Measurements from ENCODE around the gene ST7.
"Not testable (repeated sequence)": the region's sequence is repeated elsewhere in the genome, so short reads cannot be mapped to it uniquely, and the experiment has no call there.

Gene ST7

DNA sequence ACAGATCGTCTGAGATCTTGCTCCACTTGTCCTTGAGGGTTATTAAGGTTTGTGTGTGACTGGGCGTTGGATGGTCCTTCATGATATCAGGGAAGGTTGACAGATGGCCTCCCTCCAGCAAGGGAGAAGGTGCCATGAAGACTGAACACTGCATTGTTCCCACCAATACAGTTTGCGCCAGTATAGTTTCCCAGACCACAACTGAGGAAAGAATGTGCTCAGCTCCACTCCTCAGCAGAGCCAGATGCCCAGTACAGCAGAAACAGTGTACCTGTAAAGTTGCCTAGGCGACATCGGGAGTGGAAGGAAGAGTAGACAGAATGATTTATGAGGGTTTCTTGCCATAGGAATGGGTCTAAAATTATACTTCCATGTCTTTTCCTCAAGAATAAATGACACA is 137.5 kb downstream of the ST7 start:
- no peak for DNase-seq (ENCODE audit: low read depth in 1 of 2, low spot score in 1 of 2)

DNA sequence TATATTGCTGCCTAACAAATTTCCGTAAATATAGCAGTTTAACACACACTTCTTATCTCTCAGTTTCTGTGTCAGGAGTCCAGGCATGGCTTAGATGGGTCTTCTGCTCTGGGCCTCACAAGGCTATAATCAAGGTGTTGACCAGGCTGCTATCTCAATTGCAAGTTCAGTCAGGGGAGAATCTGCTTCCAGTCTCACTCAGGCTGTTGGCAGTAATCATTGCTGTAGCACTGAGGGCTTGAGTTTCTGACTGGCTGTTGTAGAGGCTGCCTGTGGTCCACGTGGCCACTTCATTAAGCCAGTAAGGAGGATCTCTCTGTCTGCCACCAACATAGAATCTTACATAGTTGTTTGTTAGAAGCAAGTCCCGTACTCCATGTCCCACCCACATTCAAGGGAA is 138.4 kb downstream of the ST7 start:
- DNase-seq (ENCODE audit: low read depth in 1 of 2, low spot score in 1 of 2): no peak

DNA sequence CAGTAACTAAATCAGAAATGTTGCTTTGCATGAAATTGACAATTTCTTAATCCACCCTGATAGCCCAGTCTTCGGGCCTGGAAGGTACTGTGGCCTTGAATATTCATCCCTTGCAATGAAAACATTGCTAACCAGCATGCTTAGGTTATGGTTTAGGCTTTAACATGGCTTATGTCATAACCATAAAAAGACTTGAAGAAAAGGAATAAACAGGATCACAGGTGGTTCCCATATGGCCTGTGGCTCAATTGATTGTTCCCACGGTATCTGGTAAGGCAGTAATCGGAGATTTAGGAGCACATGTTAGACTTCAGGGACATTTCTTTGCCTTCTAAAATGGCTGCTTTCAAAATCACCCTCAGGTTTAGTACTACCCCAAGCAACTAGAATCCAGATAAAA is 139.5 kb downstream of the ST7 start:
- DNase-seq (ENCODE audit: low read depth in 1 of 2, low spot score in 1 of 2): no peak

DNA sequence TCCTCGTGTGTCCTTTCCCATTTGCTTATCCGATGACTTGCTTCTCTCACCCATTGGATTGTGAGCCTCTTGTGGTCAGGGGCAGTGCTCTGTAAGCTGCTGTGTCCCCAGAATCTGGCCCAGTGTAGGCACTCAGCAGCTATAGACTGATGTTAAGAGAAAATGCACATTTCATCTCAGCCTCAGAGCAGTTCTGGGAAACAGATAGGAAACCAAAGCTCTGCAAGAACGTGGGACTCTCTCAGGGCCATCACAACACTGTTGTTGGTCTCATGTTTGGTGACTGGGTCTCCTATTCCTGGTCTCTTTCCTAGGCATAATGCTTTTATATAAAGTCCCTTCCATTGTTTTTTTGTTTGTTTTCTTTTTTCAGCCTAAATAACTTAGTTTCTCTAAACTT is 141.2 kb downstream of the ST7 start:
- no peak for DNase-seq (ENCODE audit: low read depth in 1 of 2, low spot score in 1 of 2)

DNA sequence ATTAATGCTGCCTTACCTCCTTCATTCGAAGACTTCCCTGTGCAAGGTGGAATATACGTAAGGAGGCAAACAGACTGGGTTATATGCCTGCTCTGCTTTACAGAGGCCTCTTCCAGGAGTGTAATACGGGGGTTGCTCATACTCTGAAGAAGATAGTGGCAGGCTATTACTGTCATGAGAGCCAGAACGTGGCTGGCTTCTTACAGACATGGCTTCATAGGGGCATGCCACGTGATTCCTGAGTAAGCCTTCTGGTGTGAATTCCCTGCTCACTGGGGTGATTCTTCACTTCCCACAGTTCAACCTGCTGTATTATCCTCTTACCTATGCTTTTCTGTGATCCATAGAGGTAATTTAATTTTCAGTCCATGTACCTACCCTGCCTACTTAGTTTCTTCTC is 141.8 kb downstream of the ST7 start:
- DNase-seq (ENCODE audit: low read depth in 1 of 2, low spot score in 1 of 2): no peak

DNA sequence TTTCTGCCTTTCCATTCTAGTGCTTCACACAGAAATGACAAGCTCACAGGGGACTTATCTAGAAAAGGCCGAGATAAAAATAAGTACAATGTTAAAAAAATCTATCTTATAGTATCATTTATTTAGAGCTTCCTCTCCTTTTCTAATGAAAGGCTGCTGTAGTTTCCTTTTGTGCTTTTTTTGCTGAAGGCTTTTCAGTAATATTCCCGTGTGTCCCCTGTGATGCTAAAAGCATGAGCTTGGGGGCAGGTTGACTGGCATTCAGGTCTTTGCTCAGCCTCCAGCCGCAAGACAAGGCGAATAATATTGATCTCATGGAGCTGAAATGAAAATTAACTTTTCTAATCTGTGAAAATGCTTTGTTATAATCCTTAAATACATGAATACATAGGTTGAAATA is 143.0 kb downstream of the ST7 start:
- DNase-seq (ENCODE audit: low read depth in 1 of 2, low spot score in 1 of 2): no peak

DNA sequence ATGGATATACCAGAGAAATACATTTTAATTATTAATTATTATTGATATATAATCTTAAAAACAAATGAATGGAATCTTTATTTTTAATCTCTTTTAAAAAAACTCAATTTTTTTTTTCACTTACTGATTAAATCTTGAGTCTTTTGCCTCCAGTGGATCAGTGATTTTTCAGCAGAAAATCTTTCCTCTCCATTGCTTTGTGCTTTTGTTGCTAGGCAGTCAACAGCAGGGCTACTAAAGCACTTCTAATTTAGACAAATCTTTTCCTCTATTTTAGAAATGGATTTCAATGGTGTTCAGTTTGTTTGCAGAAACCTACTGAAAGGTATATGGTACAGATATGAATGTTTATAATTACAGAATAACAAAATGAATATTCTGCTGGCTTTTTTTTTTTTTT is 143.6 kb downstream of the ST7 start:
- no peak for DNase-seq (ENCODE audit: low read depth in 1 of 2, low spot score in 1 of 2)

DNA sequence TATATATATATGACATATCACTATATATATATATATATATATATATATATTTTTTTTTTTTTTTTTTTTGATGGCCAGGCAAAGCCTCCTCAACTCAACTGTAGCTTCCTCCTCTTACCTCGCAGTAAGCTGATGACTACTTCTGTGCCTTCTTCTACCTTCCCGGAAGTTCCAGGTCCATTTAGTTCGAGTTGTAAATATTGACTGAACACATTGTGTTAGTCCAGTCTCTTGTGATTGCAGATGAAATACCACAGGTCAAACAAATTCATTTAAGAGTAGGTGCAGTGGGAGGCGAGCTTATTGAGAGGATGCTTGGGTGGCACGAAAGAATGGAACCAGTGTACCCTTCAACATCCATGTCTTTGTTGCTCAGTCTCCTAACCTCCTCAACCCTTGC is 144.6 kb downstream of the ST7 start:
- no peak for DNase-seq (ENCODE audit: low read depth in 1 of 2, low spot score in 1 of 2)

DNA sequence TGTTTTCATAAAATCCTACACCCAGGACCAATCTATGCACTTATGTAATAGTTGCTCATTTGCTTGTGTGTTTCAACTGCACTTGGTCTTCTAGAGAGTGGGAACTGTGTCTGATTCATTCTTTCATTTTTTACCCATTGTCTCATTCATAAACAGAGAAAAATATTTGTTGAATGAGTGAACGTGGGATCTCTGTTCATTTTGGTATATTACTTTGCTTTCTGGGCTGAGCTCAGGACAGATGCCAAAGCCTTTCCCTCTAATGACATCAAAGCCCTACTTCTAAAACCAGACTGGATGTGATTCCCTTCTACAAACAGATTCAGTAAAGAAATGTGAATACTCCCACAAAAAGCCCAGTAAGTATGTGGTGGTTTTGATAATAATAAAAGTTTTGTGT is 145.2 kb downstream of the ST7 start:
- no peak for DNase-seq (ENCODE audit: low read depth in 1 of 2, low spot score in 1 of 2)

DNA sequence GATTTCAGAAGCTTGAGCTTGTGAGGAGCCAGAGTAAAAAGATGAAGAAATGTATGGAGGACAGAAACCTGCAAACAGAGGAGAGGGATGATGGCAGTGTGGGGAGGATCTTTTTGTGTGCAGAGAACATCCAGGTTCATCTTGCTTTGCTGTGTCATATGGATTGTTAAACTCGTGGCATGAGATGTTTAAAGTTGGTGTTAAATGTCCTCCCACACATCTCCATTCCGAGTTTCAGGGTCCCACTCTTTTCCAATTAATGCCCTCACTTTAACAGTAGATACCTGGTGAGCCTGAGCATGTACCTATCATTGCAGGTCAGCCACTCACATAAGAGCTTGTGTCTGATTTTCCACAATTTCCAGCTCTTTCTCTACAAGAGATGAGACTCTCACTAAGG is 147.7 kb downstream of the ST7 start:
- DNase-seq (ENCODE audit: low read depth in 1 of 2, low spot score in 1 of 2): no peak

DNA sequence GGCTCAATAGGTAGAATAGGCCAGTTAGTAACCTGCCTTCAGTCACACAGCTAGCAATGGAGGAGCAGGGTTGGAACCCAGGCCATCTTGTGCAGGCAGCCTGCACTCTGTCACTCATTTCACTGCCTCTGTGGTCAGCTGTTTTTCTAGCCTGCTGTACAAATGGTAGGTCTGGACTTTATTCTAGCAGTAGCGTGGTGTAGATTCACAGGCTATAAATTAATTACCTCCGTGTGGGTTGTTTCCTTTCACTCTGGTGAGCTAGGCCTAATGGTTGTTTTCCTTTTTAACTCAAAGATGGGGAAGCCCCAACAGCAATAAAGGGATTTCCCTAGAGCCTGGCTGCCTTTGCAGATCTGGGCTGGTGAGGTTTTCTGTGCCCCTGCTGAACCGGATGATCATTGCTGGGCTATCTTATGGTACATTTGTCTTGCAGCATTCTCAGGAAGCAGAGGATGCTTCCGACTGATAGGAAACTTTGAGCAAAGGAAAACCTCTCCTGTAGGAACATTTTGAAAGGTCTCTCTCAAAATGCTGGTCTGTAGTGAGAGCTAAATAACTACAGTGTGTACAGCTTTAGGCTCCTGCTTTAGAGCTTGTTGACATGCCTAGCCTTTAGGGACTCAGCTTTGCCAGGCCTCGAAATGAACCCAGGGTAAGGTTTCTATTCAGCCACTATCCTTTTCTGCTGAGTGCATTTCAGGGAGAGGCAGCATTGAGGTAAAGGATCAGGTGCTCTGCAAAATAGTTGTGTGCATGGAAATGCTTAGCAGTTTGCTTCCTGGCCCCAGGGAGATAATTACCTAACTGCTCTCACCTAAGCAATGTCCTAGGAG is 157.4 kb downstream of the ST7 start:
- DNase-seq (ENCODE audit: low read depth in 1 of 2, low spot score in 1 of 2): peak; percentile 10 to 12

DNA sequence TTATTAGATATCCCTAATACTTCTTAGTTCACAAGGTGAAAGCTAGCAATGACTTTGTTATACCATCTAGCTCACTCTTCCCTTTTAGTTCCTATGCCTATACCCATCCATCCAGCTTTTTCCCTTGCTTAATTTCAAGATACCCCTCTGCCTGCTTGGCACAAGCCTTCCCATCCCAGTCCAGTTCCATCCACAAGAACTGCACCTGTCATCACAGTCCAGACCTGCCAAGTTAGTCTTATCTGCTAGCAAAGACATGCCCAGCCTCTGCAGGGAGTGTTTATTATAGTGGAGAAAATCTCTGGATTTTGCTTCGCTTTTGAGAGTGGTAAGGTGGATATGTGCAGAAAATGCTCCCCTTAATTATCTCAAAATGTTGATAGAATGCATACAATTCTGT is 158.2 kb downstream of the ST7 start:
- DNase-seq (ENCODE audit: low read depth in 1 of 2, low spot score in 1 of 2): no peak

DNA sequence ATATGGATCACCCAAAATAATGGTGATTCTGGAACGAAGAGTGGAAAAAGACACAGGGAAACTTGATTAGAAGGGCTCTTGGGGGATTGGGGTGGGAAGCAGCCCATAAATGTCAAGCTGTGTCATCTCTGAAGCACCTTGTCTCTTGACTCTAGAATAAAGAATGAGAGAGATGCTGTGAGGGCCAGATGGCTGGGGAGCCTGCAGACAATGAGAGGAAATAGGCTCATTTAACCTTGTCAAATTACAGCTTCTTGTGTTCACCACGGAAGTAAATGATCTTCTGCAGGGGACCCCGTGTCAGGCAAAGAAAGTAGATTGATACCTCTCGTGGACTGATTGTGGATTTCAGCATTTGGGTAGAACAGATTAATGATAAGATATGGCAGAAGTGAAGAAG is 159.3 kb downstream of the ST7 start:
- DNase-seq (ENCODE audit: low read depth in 1 of 2, low spot score in 1 of 2): no peak

DNA sequence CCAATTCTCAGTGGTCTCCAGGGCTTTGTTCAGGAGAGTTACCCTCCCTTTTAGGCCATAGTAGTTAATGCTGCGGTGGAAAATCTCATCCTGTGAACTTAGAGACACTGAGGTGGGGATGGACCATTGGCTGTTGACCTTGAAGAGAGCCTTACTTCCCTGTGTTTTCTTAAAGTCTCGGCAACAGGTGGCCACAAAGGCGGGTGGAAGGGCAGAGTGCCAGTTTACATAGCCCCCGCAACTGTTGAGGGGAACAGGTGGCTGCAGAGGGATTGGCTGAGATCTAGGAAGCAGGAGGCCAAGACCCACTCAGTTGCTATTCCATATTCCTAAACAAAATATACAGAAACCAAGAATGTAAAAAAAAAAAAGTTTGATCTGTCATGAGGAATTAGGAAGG is 160.6 kb downstream of the ST7 start:
- DNase-seq (ENCODE audit: low read depth in 1 of 2, low spot score in 1 of 2): no peak

DNA sequence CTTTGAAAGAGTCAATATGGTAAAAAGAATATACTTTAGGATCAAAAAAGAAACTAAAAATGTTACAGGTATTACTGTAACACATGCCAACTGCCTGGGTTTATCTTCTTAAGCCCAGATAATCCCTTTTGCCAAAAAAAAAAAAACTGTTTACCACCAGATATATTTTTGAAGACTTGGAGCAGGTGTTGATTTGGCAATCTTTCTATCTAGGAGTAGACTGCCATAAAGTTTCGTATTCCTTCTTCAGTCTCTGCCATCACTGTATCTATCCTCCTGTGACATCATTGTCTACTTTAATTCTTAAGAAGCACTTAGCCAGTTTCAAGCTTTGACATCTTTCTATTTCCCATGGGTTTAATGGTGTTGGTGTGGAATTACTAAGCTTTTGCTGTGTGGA is 161.0 kb downstream of the ST7 start:
- no peak for DNase-seq (ENCODE audit: low read depth in 1 of 2, low spot score in 1 of 2)

DNA sequence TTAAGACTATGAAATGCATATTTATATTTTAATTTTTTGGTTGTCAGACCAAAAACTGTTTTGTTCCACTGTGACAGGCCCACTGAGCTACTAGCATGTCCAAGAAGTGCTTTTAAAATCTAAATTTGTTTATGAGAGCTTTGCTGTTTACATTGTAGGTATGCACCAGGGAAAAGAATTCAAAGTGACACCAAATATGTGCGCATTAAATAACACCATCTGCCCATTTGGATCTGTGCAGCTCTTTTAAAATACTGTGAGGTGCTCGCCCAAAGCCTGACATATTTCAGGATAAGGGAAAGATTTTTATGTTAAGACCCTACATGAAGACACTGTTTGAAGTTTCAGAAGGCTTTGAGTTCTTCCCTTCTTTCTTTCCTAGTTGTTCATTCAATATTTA is 162.9 kb downstream of the ST7 start:
- DNase-seq (ENCODE audit: low read depth in 1 of 2, low spot score in 1 of 2): no peak

DNA sequence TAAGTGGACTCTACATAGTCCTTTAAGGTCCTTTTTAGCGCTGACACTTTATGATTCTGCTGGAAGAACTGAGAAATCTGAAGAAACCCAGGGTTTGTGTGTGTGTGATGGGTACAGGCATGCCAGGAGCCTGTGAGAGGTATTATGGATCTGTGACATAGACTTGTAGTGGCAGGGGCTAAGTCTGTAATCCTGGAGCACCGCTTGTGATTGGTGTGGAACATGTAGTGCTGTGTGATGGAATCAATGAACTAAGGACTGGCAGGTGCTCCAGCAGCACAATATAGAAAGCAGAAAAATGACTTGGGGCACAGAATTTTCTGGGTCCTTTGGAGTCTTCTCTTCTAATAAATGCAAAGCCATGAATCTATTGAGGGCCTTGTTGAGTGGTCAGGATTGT is 163.9 kb downstream of the ST7 start:
- no peak for DNase-seq (ENCODE audit: low read depth in 1 of 2, low spot score in 1 of 2)

DNA sequence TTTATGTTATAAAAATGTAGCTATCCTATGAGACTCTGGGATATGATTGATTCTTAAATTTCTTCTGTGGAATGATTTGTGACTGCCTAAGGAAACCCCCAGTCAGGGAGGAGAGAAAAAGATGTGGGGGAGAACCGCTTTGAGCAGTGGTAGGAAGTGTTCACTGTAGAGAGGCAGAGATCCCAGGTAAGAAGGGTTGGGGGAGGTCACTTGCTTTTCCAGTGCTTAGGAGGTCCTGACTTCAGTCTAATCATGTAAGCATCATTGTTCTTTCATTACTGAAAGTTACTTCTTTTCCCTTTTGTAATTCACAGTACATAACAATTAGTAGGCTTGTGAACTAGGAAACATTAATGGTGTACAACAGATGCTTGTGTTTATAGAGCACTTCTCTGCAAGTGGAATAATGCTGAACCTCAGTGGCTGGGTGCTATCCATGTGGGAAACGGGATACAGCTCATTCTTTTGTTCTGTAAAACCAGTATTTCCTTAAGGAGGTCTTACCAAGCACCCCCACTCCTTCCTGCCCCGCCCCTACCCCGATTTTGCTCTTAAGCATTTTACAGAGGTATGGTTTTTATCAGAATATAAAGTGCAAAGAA is 165.4 kb downstream of the ST7 start:
- no peak for DNase-seq (ENCODE audit: low read depth in 1 of 2, low spot score in 1 of 2)

DNA sequence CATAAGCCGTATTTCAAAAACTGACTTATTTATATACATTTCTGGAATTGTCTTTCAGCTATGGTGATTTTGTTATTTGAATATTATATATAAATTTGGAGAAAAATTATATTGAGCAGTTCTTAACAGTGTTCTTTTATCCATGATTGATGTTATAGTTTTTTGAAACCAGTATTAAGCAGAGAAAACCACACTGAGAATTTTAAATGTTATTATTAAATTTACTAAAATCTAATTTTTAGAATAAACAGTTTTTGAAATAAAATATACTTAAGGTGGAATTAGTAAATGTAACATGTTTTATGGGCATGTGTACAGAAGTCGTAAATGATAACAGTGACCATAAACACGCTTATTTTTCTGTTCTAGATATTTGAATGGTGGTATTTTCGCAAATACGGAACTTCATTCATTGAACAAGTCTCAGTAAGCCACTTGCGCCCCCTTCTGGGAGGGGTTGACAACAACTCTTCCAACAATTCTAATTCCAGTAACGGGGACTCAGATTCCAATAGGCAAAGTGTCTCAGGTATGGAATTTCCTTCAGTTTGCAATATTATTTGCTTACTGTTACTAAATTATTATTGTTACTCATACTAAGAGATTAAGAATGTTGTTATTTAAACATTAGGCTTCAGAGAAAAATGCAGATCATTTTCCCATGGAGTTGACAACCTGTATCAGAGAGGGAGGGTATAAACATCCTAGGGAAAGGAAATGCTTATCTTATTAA is 166.1 kb downstream of the ST7 start:
- DNase-seq (ENCODE audit: low read depth in 1 of 2, low spot score in 1 of 2): peak; percentile 46 to 58

DNA sequence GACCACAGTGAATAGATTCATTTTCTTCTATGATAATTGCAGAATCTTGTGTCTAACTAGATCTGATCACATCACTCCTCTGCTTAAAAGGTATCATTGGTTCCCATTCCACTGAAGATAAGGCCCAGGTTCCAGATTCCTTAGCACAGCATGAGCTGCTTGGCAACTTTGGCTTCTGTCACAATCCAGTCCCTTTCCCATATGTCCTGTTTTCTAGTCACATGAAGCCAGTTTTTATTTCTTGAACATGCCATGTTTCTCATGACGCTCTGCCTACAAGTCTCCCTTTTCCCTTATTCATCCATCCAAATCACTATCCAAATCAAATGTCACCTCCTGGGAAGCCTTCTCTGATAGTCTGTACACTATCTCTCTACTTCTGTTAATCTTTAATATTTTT is 167.0 kb downstream of the ST7 start:
- not testable (repeated sequence) for DNase-seq (ENCODE audit: low read depth in 1 of 2, low spot score in 1 of 2)

DNA sequence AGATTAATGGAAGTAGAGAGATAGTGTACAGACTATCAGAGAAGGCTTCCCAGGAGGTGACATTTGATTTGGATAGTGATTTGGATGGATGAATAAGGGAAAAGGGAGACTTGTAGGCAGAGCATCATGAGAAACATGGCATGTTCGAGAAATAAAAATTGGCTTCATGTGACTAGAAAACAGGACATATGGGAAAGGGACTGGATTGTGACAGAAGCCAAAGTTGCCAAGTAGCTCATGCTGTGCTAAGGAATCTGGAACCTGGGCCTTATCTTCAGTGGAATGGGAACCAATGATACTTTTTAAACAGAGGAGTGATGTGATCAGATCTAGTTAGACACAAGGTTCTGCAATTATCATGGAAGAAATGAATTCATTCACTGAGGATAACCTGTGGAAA is 168.7 kb downstream of the ST7 start:
- DNase-seq (ENCODE audit: low read depth in 1 of 2, low spot score in 1 of 2): not testable (repeated sequence)

DNA sequence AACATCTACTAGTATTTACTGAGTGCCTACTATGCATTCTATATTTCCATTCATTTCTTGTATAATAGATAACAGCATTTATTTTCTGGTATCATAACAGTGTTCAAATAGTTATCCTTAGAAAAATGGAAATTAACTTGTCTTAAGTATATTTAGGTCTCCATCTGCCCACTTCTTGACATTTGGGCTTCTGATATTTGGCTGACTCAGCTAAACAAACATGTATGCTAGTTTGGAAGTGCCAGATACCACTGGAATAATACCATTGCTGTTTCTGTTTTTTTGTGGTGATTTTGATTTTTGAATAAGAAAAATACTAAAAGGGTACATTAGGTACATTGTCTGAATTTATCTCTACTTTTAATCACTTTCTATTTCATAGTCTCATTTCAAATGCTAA is 169.2 kb downstream of the ST7 start:
- DNase-seq (ENCODE audit: low read depth in 1 of 2, low spot score in 1 of 2): no peak

Data from stimulated activated CD4-positive, alpha-beta T cell treated with anti-CD3 and anti-CD28 coated beads, Interleukin-15, amount 100 ng/mL, for 1 hour (primary cell).